Measurements from ENCODE around the gene SLC9C1. TPM values are rescaled to one million over a fixed set of nuclear protein-coding genes. Genes with fewer than 3 reads are reported as not detected.
"Not testable (repeated sequence)": the region's sequence is repeated elsewhere in the genome, so short reads cannot be mapped to it uniquely, and the experiment has no call there.

SLC9C1 gene
- total RNA-seq, 1 donor from 2014 or later, result 0.94 TPM

DNA sequence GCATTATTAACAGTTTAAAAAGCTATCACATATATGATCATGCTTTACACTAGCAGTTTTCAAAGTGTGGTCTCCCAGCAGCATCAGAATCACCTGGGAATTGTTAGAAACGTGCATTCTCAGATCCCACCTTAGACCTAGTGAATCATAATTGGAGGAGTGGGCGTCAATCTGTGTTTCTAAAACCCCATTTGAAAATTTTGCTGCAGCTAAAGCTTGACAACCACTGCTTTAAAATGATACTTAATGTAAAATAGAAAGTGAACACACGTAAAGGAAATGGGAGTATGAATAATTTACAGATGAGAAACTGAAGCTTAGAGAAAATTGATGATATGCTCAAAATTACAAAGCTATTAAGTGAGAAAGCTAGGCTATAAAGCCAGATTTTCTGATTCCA, 62.3 kb downstream of the SLC9C1 start:
- intact Hi-C loops (cut with DNase I), result no loop called here
- ATAC-seq, result no peak
- DNase-seq (ENCODE audit: low spot score), result no peak

DNA sequence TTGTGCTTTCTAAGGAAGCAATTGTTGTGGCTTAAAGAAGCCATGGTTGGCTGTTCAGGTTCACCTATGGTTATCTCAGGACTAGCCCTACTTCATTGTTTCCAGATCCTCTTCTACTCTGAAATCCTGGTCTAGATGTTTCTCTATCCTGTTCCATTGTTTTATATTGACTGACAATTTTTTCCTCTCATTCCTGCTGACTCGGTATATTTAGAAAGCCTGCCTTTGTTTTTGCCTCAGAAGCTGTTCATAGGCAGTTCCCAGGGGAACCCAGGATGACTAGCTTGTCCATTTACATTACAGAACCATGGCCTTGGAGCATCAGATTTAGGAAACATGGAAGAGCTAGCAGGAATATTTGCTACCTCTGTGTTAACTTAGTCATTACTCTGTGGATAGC, 64.0 kb downstream of the SLC9C1 start:
- intact Hi-C loops (cut with DNase I), result no loop called here
- ATAC-seq (no peak), DNase-seq (ENCODE audit: low spot score) (no peak)

DNA sequence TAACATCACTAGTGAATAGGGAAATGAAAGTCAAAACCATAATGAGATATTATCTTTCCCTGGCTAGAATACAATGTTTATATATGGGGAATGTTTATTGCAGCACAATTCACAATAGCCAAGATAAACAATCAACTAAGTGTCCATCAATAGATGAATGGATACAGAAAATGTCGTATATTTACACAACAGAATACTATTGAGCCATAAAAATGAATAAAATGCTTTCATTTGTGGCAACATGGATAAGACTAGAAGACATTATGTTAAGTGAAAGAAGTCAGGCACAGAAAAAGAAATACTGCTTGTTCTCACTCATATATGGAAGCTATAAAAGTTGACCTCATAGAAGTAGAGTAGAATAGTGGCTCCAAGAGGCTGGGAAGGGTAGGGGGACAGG, 65.2 kb downstream of the SLC9C1 start:
- intact Hi-C loops (cut with DNase I), result no loop called here
- ATAC-seq (no peak), DNase-seq (ENCODE audit: low spot score) (no peak)

DNA sequence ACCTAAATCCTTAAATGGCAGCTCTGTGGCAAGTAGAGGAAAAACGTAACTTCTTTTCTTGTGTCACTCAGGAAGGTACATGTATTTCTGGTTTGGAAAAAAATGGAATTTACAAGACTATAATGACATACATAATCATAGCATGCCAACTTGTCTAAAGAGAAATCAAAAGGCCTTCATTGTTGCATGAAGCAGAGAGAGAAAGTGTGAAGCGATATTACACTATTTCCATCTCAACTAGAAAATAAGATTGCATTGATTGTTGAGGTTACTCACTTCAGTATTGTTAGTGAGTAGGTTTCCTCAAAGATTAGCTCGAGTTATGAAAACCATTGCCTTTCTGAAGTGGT, 93.7 kb downstream of the SLC9C1 start:
- DNase-seq (ENCODE audit: low spot score), result no peak
- no peak for ATAC-seq
- intact Hi-C loops (cut with DNase I), result no loop called here

DNA sequence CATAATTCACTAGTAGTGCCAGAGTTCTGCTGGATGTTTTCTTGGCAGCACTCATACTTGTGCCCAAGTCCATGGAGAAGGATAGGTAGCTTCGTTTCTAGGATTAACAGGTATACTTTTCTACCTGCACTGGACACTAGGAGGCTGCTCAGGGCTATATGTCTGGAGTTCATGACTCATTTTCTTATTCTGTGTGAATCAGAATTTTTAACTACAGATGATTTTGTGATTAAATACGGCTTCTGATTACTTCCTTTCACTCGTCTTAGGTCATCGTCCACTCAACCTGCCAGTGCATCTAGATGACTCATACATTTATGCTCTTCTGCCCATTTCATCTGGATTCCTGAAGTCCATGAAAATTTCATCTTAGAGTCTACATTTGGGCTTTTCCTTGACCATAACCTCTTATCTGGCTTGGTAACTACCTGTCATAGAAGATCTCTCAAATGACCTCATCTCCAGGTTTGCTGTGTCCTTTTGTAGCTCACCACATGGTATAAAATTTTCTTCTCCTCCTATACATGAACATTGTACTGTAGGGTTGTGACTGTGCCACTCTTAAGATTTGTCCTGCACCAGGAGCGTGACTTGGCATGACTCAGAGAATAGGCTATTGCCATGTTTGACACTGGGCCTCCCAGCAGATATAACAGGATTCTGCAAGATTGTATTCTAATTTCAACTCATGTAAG, 94.2 kb downstream of the SLC9C1 start:
- DNase-seq (ENCODE audit: low spot score), result no peak
- intact Hi-C loops (cut with DNase I), result no loop called here
- no peak for ATAC-seq

DNA sequence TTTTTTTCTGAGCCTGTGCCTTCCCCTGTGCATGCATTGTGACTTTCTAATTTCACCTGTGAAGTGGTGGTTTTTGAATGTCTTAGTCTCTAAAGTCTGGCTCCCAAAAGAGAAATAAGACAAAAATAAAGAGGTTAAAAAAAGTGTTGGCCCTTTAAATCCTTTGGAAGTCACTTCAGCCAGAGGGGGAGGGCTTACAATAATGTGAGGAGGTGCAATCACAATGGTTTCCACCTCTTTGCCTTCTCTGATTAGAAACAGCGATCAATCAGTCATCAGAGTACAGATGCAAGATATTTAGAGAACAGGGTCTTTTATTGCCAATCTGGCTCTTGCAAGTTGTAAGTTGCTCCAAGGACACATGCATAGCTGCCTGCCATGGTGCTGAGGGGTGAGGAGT, 96.9 kb downstream of the SLC9C1 start:
- DNase-seq (ENCODE audit: low spot score) (no peak), ATAC-seq (no peak)
- intact Hi-C loops (cut with DNase I), result no loop called here

DNA sequence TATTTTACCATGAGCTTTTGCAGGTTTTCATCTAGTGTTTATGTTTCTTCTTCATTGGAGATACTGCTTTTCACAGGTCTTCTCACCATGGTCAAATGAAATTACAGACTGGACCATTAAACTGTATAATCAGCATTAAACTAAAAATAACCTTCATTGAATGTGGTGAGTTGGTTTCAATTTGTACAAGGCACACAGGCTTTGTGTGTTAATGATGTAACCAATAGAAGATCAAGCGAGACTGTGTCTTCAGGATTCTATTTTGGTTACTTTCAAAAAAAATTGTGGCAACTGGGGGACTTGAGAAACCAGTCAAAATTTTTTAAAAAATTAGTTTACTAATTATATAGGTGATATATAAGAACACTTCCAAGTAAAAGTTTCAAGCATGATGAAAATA, 106.7 kb downstream of the SLC9C1 start:
- ATAC-seq (no peak), DNase-seq (ENCODE audit: low spot score) (no peak)
- intact Hi-C loops (cut with DNase I), result no loop called here

DNA sequence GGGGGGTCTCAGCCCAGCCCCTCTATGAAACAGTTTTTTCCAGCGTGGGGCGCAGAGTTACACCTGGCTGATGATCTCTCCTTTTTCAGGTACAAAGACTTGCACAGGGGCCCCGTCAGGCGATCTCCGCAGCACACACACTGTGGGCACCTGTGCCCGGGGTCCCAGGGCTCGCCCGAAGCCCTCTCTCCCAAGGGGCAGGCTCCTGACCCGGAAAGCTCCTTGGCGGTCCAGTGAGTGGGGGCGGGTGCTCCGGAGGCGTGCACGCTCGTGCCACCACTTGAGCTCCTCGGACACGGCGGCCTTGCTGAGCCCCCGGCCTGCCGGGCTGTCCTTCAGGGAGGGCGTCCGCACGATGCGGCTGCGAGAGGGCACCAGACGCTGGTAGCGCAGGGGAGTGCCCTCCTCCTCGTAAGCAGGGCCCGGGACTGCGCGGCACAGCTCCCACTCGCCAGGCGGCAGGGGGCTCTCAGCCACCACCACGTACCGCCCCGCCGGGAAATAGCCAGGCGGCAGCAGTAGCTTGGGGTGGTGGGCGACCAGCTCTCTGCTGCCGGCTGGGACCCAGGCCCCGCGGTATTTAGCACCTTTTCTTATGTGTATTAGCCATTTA, 108.5 kb downstream of the SLC9C1 start:
- peak; percentile 65 for ATAC-seq
- DNase-seq (ENCODE audit: low spot score); intact Hi-C loops (cut with DNase I): not testable (repeated sequence)

DNA sequence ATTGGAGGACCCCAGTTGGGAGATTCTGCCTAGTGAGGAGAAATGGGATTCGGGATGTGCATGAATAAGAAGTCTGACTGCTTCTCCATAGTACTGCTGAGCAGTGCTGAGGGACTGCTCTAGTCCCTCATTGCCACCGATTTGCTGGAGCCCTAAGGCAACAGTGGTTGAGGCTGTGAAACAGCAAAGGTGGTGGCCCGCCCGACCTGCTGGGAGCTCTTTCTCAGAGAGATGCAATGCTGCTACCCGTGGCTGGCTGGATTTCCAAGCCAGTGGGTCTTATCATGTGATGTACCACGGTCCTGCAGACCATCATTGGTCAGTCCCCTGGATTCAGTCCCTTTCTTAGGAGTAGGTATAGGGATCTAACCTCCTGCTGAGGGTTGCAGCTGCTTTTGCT, 118.4 kb downstream of the SLC9C1 start:
- intact Hi-C loops (cut with DNase I), result no loop called here
- ATAC-seq (no peak), DNase-seq (ENCODE audit: low spot score) (no peak)

DNA sequence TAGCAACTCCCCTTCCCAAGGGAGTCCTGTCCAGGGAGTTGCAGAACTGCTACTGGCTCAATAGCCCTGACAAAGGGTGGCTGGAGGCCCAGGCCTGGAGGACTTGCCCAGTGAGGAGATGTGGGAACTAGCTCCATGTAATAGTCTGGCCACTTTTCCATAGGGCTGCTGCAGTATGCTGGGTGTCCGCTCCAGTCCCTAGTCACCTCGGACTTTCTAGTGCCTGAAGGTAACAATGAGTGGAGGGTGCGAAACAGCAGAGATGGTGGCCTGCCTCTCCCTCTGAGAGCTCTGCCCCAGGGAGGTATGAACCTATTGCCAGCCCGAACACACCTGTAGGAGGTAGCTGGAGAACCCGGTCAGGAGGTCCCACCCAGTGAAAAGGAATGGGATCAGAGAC, 119.0 kb downstream of the SLC9C1 start:
- intact Hi-C loops (cut with DNase I), result no loop called here
- ATAC-seq, result no peak
- no peak for DNase-seq (ENCODE audit: low spot score)

DNA sequence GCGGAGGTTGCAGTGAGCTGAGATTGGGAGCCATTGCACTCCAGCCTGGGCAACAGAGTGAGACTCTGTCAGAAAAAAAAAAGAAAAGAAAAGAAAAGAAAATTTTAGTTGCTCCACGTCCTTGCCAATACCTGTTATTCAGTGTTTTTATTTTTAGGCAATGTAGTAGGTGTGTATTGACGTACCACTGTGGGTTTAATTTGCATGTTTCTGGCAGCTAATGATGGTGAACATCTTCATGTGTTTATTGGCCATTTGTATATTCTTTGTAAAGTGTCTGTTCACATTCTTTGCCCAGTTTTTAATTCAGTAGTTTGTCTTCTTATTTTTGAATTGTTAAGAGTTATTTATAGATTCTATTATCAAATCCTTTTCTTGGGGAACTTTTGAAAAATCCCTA, 122.9 kb downstream of the SLC9C1 start:
- intact Hi-C loops (cut with DNase I), result no loop called here
- no peak for DNase-seq (ENCODE audit: low spot score)
- no peak for ATAC-seq

DNA sequence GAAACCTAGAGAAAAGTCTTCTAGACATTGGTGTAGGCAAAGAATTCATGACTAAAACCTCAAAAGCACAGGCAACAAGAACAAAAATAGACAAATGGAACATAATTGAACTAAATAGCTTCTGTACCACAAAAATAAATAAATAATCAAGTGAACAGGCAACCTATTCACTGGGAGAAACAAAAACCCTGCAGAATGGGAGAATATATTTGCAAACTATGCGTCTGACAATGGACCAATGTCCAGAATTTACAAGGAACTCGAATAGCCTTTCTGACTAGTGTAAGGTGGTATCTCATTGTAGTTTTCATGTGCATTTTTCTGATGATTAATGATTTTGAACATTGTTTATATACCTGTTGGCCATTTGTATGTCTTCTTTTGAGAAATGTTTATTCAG, 124.0 kb downstream of the SLC9C1 start:
- ATAC-seq (no peak), DNase-seq (ENCODE audit: low spot score) (no peak)
- intact Hi-C loops (cut with DNase I), result no loop called here

DNA sequence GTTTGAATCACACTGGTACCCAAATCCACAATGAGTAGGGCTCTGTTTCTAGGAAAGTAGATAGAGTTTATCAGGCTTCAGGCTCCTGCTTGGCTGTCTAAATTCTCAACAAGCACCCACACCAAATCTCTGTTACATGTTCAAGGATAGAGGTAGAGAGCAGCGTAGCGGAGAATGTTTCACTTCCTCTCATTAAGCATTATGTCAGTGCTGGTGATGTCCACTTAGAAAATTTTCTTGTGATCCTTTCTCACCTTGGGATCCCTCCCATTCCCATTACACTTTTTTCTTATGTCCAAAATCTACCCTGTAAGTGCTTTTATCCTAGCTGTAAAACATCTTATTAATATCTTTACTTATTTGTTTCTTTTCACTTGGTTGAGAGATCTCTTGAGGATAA, 126.3 kb downstream of the SLC9C1 start:
- intact Hi-C loops (cut with DNase I), result no loop called here
- no peak for ATAC-seq
- no peak for DNase-seq (ENCODE audit: low spot score)

DNA sequence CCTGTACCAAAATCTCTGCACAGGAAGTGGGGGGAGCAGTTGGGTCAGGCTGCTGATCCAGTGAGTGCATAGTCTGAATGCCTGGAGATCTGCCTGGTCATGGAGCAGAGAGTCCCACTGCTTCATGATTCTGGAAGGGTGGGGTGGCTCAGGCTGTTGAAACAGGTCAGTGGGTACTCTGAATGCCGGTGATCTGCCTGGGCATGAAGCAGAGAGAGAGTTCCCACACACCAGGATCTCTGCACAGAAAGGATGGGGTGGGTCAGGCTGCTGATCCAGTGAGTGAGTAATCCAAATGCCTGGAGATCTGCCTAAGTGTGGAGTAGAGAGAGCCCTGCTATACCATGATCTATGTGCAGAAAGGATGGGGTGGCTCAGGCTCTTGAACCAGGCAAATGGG, 144.9 kb downstream of the SLC9C1 start:
- no peak for ATAC-seq
- DNase-seq (ENCODE audit: low spot score), result no peak
- intact Hi-C loops (cut with DNase I), result no loop called here

DNA sequence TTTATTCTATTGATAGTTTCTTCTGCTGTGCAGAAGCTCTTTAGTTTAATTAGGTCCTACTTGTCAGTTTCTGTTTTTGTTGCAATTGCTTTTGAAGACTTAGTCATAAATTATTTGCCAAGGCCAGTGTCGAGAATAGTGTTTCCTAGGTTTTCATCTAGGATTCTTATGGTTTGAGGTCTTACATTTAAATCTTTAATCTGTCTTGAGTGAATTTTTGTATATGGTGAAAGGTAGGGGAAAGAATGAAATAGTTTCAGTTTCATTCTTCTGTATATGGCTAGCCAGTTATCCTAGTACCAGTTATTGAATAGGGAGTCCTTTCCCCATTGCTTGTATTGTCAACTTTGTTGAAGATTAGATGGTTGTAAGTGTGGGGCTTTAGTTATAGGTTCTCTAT, 150.3 kb downstream of the SLC9C1 start:
- DNase-seq (ENCODE audit: low spot score) (no peak), ATAC-seq (no peak)
- intact Hi-C loops (cut with DNase I), result no loop called here

DNA sequence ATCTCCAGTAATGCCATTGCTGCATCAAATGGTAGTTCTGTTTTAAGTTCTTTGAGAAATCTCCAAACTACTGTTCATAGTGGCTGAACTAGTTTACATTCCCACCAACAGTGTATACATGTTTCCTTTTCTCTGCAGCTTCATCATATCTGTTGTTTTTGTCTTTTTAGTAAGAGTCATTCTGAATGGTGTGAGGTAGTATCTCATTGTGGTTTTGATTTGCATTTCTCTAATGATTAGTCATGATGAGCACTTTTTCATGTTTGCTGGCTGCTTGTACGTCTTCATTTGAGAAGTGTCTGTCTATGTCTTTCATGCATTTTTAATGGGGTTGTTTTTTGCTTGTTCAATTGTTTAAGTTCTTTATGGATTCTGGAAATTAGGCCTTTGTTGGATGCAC, 150.8 kb downstream of the SLC9C1 start:
- DNase-seq (ENCODE audit: low spot score) (no peak), ATAC-seq (no peak)
- intact Hi-C loops (cut with DNase I), result no loop called here

DNA sequence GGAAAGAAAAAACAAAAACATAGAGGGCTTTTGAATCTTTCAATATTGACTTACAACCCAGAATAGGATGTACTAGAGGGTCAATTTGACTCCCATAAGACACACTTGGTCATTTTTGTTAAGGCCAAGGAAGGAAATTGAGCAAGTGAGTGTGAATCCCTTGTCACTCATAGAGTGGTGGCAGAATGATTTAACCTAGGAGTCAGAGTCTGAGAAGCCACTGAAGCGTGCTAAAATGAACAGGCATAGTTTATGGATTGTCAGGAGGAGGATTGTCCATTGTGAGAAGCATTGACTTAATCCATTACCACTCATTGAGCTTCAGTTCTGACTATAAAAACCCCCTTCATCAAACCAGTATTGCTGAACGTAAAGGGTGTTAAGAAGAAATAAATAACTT, 152.7 kb downstream of the SLC9C1 start:
- intact Hi-C loops (cut with DNase I), result no loop called here
- DNase-seq (ENCODE audit: low spot score) (no peak), ATAC-seq (no peak)

DNA sequence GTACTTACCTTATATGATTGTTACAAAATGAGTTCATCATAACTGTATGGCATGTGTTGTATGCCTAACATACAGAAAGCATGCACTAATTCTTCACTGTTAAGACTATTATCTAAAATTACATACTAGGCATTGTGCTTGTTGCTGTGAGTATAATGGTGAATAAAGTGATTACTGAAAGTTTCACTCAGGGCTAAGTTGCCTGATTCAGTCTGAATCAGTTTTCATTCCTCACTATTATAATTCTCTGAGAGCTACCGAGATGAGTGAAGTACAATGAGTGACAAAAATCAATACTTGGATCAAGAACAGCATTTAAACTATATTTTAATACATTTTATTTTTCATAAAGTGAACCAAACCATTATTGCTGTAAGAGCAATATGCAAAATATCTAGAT, 153.4 kb downstream of the SLC9C1 start:
- DNase-seq (ENCODE audit: low spot score), result no peak

DNA sequence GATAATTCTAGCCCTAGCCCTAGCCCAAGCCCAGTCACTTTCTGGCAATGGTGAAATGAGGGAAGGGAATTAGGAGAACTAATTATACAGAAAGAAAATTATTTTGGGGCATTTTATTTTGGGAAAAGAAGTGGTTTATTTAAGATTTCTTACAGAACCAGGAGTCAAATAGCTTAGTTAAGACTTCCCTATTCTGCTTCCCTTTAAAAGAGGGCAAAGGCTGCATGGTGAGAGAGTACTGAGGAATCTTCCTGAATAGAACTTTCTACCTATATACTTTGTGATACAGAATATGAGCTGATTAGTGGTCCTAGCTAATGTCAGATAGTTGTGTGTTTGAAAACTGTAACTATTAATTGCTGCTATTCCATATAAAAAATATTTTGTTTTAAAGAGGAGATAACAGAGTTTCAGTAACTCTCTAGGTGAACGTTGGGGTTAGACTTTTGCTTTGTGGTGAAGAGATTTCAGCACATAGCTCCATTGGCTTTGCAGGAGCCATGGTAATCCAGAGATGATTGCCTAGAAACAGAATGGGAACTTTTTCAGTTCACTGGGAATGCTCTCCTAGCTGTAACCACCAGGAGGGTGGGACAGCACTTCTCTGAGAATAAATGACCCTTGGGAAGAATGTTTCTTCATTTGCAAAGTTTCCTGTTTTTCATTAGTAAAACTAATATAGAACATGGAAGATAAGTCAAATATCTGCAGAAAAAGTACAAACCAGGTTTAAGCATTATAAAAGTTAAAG, 155.6 kb downstream of the SLC9C1 start:
- intact Hi-C loops (cut with DNase I), result no loop called here
- DNase-seq (ENCODE audit: low spot score) (no peak), ATAC-seq (no peak)

More for the DNA sequence above, 153.4 kb downstream of the SLC9C1 start:
- ATAC-seq, result no peak
- intact Hi-C loops (cut with DNase I), result no loop called here

DNA sequence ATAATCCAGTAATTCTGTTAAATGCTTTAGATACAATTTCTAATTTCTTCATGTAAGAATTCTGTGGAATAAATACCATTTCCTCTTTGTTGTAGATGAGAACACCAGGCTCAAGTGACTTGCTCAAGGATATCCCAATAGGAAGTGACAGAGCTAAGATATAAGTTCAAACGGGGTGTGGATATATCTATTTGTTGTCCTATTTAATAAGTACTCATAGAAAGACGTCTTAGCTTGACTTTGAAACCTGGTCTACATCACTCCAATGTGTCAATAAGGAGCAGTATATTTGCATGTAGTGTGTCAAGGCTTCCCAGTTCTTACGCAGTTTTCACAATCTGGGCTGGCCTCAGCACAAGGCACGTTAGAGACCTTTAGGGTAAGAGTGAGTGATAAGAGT, 156.2 kb downstream of the SLC9C1 start:
- intact Hi-C loops (cut with DNase I), result no loop called here
- ATAC-seq (no peak), DNase-seq (ENCODE audit: low spot score) (no peak)
